NCI-H187 treated with DMSO at 0.1 percent for 48 hours (cell line): ENCODE results near the gene NEURL3.

Source experiments
- DNase-seq: peaks from one replicate; lab custom pipeline; 2025; lab: John Stamatoyannopoulos, UW

The NEURL3 gene

DNA sequence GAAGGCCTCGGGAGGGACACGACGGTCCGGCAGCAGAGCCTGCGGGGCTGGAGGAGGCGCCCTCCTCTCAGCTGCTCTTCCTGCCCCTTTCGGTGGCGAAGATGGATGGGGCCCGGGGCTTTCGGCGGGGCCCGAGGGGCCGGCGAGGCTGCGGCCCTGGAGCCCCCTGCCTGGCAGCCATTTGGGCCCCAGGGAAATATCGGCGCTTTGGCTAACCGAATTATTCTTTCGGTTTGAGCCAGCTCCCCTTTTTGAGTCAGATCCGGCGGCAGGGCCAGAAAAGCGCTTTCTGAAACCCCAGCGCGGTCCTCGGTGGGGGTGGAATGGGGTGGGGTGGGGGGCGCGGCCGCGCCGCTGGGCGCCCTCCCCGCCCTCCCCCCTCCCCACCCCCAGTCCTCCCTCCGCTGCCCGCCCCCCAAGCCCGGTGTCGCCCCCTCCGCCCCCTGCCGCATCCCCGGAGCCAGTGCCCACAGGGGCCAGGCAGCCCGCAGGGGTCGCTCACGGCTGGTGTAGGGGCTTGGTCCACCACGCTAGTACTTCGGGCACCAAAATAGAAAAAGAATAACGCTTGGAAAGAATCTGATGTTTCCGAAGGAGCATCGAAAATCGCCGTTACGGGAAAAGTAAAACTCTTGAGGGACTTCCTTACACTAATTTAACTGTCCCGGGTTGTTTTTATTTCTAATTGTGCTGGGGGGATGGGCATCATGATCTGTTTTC is 22.3 kb upstream of the NEURL3 start:
- no peak for DNase-seq

DNA sequence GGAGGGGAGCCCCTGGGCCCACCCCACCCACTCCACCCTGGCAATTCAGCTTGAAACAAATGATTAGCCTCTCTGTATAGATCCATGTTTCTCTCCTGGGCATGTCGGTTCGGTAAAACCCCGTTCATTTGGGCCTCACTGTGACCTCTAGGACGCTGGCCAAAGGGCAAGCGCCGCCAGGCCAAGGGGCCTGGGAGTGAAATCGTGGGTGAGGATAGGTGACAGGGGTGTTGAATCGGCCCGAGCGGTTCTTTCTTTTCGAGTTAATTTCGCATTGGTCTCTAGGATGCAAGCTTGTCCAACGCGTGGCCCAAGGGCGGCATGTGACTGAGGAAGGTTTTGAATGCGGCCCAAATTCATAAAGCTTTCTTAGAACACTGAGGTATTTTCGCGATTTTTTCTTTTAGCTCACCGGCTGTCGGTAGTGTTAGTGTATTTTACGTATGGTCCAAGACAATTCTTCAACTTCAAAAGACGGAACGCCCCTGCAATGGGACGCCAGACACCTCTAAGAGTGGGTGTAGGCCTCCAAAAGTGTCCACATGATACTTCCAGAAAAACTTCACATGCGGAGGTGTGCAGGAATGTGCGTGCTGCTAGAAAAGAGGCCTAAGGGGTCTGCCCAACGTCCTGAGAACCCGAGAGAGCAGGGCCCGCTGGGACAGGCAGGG is 21.6 kb upstream of the NEURL3 start:
- DNase-seq = no peak

DNA sequence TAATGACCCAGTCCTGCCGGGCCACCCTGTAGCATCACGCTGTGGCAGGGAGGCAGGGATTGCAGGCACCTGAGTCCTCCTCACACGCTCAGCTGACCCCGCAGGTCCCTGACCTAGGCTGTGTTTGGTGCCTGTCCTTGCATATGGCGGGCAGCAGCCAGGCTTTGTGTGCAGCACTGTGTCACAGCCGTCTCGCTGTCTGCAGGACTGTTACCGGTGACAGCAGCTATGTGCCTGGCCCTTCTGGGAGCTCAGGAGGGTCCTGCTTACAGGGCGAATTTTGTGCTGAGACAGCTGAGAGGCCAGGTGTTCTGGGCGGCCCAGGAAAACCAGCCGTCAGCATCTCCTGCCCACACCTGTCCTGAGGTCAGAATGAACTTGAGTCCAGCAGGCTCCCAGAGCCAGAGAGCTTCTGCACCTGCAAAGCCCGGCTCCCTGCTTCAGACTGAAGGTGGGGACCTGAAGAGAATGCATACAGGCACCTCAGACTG is 21.0 kb upstream of the NEURL3 start:
- DNase-seq = no peak

DNA sequence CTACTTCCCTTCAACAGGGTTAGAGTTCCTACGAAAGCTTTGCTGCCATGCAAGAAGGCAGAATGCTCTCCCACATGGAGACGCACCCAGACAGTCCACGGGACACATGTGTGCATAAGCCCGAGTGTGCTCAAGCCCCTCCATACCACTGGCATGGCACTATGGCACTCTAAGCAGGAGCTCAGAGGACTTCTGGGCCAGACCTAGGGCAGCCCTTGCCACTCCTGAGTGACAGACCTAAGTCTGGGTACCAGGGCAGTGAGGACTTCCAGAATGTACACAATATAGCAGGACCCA is 20.0 kb upstream of the NEURL3 start:
- DNase-seq = no peak

DNA sequence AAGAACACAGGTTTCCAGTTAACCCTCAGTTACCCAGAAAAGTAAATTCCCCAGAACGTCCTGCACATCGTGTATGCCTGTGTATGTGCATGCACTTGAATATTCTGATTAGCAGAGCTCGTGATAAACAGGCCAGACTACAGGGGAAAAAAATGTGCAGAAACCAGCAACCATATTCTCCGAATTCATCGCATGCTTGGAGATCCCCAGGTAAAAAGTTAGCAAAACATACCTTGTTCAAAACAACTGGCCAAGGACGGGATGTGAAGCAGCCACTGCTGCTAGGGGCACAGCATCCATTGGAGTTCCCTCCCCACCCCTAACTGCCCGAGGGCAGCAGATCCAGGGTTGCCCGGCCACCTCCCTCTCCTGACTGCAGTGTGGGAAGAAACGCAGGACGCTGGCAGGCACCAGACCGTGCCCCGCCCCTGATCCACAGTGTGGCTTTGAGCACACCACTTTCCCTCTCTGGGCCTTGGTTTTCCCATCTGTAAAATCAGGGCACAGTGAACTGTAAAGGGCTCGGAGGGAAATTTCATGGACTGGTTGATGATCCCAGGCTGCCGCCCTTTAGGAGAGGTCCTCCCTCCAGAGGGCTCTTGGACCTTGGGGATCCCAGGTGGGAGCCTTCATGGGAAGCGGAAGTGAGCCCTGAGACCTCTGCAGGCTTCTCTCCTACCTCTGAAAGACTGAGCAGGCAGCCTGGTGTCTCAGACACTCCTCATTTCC is 19.5 kb upstream of the NEURL3 start:
- DNase-seq = no peak

DNA sequence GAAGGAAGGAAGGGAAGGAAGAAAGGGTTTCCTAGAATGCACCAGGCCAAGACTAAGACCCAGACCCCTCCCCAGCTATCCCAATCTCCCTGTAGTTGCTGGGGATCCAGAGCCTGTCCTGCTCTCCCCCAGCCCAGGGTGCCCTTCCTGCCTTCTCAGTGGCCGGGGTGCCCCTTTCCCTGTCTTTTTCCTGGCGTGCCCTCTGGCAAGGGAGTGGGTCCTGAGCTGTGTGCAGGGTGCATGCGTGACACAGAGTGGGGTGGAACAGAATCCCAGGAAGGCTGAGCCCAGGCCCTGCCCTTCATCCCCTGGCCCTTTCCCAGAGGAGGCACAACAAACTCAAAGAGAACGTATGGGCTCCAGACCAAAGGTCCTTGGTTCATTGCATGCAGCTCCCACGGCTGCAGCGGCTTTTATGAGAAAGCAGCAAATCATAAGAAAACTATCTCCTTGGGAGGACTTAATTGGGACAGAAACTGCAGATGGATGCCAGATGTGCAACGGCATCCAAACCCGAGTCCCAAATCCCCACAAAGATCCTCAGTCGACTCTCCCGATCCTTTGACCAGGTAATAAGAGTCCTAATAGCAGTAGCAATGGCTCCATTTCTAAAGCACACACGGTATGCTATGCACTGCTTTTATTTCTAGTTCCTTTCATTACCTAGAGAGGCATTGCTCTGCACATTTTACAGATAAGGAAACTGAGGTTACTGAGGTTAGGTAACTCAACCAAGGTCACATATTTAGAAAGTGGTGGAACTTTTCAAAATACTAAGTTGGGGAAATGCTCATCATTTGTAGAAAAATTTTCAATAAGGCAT is 18.7 kb upstream of the NEURL3 start:
- no peak for DNase-seq

DNA sequence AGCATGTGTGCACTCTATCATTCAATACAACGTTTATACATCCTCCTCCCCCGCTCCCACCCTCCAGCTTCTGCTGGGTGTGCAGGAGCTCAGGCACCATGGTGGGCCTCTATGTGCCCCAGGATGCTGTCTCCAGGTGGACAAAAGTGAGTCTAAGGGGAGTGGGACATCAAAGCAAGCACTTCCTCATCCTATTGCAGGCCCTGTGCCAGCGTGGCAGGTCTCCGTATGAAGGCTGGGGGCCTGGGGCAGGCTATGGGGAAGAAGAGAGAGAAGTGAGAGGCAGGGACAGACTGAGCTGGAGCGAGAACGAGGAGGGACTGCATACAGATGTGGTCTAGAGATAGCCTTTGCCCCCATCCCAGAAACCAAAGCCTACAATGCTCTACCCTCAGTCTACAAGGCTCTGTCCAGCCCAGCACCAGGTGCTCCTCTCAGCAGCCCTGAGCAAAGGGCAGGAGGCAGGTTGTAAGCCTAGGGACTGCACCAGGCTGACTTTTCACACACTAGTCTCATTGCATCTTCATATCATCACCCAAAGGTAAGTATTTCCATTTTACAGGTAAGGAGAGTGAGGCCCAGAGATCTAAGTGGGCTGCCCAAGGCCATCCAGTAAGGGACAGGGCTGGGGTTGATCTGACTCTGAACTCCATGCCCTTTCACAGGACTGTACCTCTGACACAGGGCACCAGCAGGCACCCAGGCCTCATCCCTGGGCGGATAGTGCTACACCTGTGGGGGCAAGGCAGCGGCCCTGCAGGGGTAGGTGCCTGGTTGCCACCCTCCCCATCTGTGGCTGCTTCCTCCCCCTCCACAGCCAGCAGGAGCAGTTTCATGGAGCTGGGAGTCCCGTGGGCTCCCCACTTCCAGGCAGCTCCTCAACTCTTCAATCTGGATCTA is 17.4 kb upstream of the NEURL3 start:
- DNase-seq = no peak

DNA sequence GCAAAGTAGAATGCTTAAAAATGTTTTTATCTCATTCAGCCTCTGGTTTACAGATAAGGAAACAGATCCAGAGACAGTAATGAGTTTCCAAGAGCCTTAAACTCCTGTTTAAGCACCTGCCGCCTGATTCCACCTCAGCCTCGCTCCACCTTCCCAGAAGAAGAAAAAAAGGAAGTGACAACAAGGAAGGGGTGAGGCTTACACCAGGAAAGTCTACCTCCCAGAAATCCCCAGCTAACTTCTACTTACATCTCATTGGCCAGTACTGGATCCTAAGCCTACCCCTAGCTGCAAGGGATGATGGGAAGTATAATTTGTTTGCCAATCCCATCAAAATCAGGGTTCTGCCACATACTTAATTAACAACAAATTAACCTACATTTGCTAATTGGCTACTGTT is 16.1 kb upstream of the NEURL3 start:
- DNase-seq = no peak

DNA sequence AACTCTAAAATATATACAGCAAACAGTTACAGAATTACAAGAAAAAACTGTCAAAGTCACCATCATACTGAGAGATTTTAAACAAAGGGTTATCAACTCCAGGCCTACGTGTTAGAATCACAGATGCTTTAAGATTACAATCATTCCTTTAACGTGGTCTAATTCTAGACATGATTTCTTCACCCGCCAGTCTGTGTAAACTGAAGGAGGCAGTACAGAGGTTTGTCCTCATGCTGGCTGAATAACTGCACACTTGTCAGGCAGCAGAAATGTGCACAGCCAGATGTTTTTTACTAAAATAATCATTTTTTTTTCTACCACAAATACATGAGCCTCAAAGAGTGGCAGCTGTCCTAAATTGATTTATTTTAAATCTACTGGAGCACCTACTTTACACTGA is 15.5 kb upstream of the NEURL3 start:
- no peak for DNase-seq

DNA sequence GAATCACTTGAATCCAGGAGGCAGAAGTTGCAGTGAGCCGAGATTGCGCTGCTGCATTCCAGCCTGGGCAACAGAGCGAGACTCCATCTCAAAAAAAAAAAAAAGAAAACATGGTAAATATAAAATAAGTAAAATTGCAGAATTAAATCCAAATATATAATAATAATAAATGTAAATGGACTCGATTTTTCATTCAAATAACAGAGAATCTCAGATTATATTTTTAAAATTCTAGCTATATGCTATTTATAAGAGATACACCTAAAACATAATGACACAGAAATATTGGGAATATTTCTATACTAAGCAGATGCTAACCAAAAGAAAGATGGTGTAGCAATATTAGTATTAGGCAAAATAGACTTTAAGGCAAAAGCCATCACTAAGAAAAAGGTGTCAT is 15.1 kb upstream of the NEURL3 start:
- DNase-seq = no peak

DNA sequence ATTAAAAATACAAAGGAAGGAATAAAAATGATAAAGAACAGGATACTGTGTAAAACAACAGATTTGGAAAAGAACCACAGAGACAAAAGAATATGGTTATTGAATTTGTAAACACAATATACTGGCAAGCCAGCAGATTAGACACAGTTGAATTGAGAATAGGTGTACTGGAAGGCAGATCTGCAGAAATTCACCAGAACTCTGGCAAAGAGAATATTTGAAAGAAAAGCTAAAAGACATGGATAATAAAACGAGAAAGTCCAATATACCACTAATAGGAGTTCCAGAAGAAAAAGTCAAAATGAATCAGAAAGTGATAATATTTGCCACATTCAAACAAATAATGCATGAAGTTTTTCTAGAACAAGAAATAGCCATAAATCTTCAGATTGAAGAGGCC is 11.9 kb upstream of the NEURL3 start:
- DNase-seq = no peak

DNA sequence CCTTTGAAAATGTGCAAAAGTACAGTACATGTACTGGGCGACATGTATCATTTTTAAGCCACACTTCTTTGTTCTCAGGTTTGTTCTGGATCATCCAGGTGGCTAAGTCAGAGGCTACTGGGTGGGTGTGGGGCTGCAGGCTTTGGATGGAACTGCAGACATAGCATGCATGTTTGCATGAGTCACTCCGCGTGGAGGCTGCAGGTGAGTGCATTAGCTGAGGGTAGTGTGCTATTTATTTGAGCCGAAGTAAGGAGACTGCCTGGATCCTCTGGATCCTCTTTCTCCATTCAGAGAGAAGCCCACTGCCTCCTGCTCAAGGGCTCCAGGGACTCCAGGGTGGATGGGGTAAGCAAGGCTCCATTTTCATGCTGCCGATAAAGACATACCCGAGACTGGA is 9.4 kb upstream of the NEURL3 start:
- no peak for DNase-seq

DNA sequence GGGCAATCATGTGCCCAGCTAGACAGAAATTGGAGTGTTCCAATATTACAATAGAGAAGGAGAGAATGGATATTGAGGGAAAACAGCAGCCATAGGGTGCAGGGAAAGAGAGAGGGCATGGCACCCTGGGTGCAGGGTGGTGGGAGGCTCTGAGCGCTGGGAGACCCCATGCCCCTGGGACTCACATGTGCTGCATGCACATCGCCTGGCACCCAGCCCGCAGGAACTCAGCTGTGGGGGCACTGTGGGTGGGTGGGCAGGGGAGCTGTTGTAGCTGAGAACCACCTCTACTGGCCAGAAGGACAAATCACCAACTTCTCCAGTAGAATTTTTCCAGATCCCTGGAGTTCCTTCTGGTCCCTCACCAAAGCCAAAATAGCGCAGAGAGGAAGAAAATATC is 7.2 kb upstream of the NEURL3 start:
- DNase-seq = no peak

DNA sequence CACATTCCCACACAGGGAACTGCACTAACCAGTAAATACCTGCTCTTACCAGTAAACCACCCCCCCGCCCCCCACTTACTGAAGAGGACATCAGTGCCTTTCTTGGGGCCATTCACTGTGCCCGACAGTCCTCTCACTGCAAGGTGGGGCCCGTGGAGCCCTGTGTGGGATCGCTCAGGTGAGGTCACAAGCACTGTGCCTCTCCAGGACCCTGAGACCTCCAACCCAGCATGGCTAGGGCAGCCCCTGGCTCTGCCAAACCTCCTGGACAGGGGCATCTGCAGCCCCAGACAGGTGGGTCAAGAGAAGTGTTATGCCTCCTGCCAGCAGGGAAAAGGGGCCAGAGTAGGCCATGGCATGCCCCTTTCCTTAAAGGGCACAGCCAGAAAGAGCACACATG is 6.7 kb upstream of the NEURL3 start:
- no peak for DNase-seq

DNA sequence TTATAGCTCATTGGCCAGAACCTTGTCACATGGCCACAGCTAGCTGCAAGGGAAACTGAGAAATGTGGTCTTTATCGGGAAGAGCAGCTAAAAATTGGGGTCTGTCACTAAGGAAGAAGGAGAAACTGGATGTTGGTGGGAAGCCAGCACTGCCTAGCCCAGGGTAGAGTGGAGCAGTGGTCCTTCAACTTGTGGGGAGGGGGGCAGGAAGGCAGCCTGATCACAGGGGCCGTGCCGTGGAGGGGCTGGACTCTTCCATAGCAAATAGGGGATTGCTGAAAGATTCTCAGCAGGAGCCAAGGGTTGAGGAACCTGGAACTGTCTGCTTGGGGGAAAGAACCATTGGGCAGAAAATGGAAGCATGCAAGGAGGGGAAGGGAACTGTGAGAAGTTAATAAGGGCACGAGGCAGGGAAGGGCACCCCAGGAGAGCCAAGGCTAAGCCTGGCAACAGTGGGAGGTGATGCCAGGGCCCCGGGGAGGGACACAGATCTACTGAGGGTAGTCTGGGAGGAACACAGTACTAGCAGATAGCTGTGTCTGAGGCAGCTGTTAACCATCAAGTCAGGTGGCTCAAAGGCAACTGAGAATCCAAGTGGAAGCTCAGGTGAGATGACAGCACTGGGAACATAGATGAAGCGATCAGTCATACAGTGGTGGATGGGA is 5.9 kb upstream of the NEURL3 start:
- no peak for DNase-seq

DNA sequence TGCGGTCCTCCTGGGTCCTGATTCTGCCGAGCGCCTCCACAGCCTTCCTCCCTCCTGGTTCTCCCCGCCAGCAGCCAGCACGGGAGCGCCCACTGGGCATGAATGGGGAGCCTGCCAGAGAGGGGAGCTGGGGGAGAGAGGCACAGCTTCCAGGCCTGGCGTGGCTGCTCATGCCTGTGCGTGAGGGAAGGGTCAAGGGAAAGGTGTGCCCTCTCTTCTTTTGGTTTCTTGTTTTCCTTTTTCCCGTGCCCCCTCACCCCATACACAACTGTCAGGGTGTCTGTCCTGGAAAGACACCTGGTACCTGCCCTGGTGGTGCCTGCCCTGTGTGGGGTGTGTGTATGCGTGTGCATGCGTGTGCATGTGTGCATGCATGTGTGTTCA is 4.7 kb upstream of the NEURL3 start:
- no peak for DNase-seq

DNA sequence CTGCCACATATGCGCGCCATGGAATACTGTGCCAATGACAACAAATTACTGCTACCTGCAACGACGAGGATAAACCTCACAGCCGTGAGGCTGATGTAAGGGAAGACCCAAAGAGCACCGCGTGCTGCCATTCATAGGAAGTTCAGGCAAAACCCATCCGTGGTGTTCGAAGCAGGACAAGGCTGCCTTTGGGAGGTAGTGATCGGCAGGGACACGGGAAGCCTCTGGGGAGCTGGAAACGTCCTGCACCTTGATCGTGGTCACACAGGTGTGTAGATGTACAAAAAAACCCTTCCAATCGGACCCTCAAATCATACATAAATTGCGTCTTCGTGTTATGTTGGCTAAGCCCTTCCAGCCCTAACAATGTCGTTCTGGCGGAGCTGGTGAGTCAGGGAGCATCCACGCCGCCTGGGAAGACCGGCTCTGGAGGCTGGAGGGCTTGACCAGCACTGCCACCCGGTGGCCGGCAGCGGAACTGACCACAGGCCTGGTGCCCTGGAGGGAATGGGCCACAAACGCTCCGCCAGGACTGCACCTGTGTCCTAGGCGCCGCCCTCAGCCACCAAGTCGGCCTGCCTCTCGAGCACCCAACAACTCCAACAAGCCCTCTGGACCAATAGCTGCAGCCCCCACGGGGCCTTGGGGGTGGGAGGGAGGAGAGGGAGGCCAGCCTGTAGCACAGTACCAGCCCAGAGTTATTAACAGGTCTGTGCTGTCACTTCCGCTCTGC is 4.1 kb upstream of the NEURL3 start:
- no peak for DNase-seq

DNA sequence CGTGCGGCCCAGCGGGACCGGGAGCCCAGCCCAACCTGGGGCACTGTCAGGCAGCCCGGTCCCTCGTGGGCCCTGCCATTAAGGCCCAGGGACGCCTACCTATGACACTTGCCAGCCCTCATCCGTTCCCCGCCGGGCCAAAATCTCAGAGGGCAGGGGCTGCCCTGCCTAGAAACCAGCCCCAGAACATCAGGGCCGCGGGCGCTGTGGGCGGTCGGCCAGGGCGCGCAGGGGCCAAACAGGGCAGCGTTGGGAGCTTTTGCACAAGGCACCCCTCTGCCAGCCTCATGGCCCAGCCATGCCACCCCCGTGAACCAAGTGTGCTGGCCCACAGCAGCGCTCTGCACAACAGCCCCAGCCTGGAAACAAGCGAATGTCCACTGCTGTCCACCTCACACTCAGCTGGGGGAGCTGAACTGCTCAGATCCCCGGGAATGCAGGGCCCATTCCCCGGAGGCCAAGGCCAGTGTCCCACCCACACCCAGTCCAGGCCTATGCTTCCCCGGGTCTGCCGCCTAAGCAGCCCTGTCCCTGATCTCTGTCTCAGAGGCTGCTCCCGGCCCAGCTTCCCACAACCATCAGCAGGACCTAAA is 3.5 kb upstream of the NEURL3 start:
- no peak for DNase-seq

DNA sequence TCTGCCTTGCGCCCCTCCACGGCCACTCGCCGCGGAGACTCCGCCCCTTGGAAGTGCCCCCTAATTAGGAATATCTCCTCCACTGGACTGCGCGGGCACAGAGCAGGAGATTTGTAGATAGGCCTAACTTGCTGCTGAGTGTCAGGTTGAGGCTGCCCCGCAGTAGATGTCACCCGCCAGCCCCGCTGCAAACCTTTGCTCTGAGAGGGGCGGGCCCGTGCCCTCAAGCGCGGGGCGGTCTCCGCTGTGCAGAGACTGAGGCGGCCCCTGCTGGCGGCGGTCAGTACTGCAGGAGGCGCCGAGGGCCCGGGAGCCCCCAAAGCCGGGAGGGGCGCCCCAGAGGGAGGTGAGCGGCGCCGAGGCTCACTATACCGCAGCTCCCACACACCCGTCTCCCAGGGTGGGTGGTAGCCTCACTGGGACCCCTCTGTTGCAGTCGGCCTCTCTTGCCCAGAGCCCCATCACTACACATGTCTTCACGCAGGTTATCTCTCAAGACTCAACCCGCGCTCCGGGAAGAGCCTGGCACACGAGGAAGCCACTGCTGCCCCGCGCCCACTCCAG is 2.9 kb upstream of the NEURL3 start:
- no peak for DNase-seq

DNA sequence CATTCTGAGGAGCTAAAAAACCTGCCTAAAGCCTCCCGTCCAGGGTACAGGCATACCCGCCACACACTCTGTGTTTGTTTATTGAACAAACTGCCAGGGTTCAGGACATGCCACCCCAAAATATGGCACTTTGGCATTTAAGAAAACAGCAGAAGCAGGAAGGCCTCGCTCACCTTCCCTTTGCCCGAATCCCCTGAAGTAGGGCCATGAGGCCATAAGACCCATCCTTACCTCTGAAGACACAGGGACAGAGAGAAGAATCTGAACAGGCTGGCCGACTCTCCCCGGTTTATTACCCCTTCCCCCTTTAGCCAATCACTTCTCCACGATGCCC is 1.7 kb upstream of the NEURL3 start:
- no peak for DNase-seq
